Measurements from ENCODE around the gene LPCAT3. TPM values are rescaled to one million over a fixed set of nuclear protein-coding genes. Genes with fewer than 3 reads are reported as not detected.

Gene LPCAT3
- total RNA-seq, 1 donor from 2014 or later: 18.8 TPM

- Mint-ChIP-seq H3K9me3 (ENCODE audit: low read depth) (no peaks in the 10 kb centered on the region), H3K27ac (ENCODE audit: unreplicated experiment) (no peak overlapping the region), H3K36me3 (ENCODE audit: low read depth) (peaks cover 11% of the 10 kb centered on the region), H3K4me3 (ENCODE audit: unreplicated experiment) (no peak overlapping the region), H3K27me3 (ENCODE audit: low read depth) (no peaks in the 10 kb centered on the region), H3K4me1 (ENCODE audit: low read depth) (no peaks in the 10 kb centered on the region)
- TF ChIP-seq CTCF (IDR thresholded peaks at IDR 0.05): no peak
- DNase-seq (ENCODE audit: low spot score): no peak
These were observed 35.7 kb downstream of the LPCAT3 start for GRCh38 chr12:6982532-6982931.

- no peak overlapping the region for H3K4me3 Mint-ChIP-seq (ENCODE audit: unreplicated experiment)
- no peaks in the 10 kb centered on the region for H3K4me1 Mint-ChIP-seq (ENCODE audit: low read depth)
These were observed 36.9 kb downstream of the LPCAT3 start for GRCh38 chr12:6981152-6982052.

GRCh38 chr12:6980740-6981139, 37.5 kb downstream of the LPCAT3 start:
- no peaks in the 10 kb centered on the region for H3K4me1 Mint-ChIP-seq (ENCODE audit: low read depth)
- no peak overlapping the region for H3K27ac Mint-ChIP-seq (ENCODE audit: unreplicated experiment)
- no peak for TF ChIP-seq CTCF (IDR thresholded peaks at IDR 0.05)
- peaks cover 21% of the 10 kb centered on the region for H3K36me3 Mint-ChIP-seq (ENCODE audit: low read depth)
- DNase-seq (ENCODE audit: low spot score): no peak
- no peaks in the 10 kb centered on the region for H3K9me3 Mint-ChIP-seq (ENCODE audit: low read depth)
- no peak overlapping the region for H3K4me3 Mint-ChIP-seq (ENCODE audit: unreplicated experiment)
- H3K27me3 Mint-ChIP-seq (ENCODE audit: low read depth): no peaks in the 10 kb centered on the region

More at GRCh38 chr12:6981152-6982052, 36.9 kb downstream of the LPCAT3 start:
- Mint-ChIP-seq H3K27me3 (ENCODE audit: low read depth) (no peaks in the 10 kb centered on the region), H3K27ac (ENCODE audit: unreplicated experiment) (no peak overlapping the region), H3K36me3 (ENCODE audit: low read depth) (peaks cover 17% of the 10 kb centered on the region), H3K9me3 (ENCODE audit: low read depth) (no peaks in the 10 kb centered on the region)
- TF ChIP-seq CTCF (IDR thresholded peaks at IDR 0.05): no peak
- DNase-seq (ENCODE audit: low spot score): no peak

- DNase-seq (ENCODE audit: low spot score): no peak
- Mint-ChIP-seq H3K27ac (ENCODE audit: unreplicated experiment) (no peak overlapping the region), H3K4me3 (ENCODE audit: unreplicated experiment) (no peak overlapping the region), H3K4me1 (ENCODE audit: low read depth) (no peaks in the 10 kb centered on the region), H3K27me3 (ENCODE audit: low read depth) (no peaks in the 10 kb centered on the region), H3K9me3 (ENCODE audit: low read depth) (no peaks in the 10 kb centered on the region), H3K36me3 (ENCODE audit: low read depth) (peaks cover 22% of the 10 kb centered on the region)
- no peak for TF ChIP-seq CTCF (IDR thresholded peaks at IDR 0.05)
These were observed 38.2 kb downstream of the LPCAT3 start for GRCh38 chr12:6980075-6980474.

GRCh38 chr12:6979453-6979852, 38.8 kb downstream of the LPCAT3 start:
- Mint-ChIP-seq H3K27me3 (ENCODE audit: low read depth) (no peaks in the 10 kb centered on the region), H3K36me3 (ENCODE audit: low read depth) (peaks cover 22% of the 10 kb centered on the region), H3K4me1 (ENCODE audit: low read depth) (no peaks in the 10 kb centered on the region), H3K4me3 (ENCODE audit: unreplicated experiment) (no peak overlapping the region), H3K27ac (ENCODE audit: unreplicated experiment) (no peak overlapping the region), H3K9me3 (ENCODE audit: low read depth) (no peaks in the 10 kb centered on the region)
- TF ChIP-seq CTCF (IDR thresholded peaks at IDR 0.05): no peak
- no peak for DNase-seq (ENCODE audit: low spot score)

All from chondrocyte (in vitro differentiated cells).